ENCODE measurements around the gene NEDD9.

The NEDD9 gene

GRCh38 chr6:11208854-11209253 is 23.6 kb downstream of the NEDD9 start:
- H3K9me3 ChIP-seq: no peaks in the 10 kb centered on the region
- peaks cover 77% of the 10 kb centered on the region for H3K36me3 ChIP-seq
- peaks cover 16 to 19% of the 10 kb centered on the region in 2 experiments for H3K4me1 ChIP-seq (ENCODE audit: control insufficient read depth in 1 of 2, insufficient read depth in 1 of 2, low read depth in 1 of 2, low read length in 1 of 2)
- TF ChIP-seq CTCF (IDR thresholded peaks at IDR 0.05): no peak
- no peak overlapping the region for H3K4me3 ChIP-seq (ENCODE audit: low read depth in 1 of 2, low read length in 1 of 2)
- no peaks in the 10 kb centered on the region for H3K27me3 ChIP-seq
- no peak overlapping the region for H3K27ac ChIP-seq

DNA sequence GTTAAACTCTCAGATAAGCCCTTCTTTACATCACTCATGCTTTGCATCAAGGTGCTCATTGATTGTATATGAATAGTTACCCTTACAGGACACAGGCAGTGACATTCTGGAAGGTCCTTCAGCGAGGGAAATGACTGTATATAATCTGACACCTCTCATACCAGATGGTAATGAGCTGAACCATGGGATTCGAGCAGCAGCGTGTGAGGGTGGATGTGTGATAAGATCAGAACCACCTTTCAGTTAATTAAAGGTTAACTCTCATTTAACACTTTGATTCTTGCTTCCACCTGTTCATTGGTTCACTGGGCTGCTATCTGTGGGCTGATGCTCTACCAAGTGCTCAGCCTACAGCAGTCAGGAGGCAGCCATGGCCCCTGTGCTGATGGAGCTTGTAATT is 24.2 kb downstream of the NEDD9 start:
- TF ChIP-seq CTCF (IDR thresholded peaks at IDR 0.05): no peak
- Histone ChIP-seq H3K4me3 (ENCODE audit: low read depth in 1 of 2, low read length in 1 of 2) (no peak overlapping the region), H3K27me3 (no peaks in the 10 kb centered on the region), H3K9me3 (no peaks in the 10 kb centered on the region), H3K36me3 (peaks cover 76% of the 10 kb centered on the region), H3K27ac (peak overlapping the region; percentile 39), H3K4me1 (ENCODE audit: control insufficient read depth in 1 of 2, insufficient read depth in 1 of 2, low read depth in 1 of 2, low read length in 1 of 2) (peaks cover 16 to 19% of the 10 kb centered on the region in 2 experiments)

DNA sequence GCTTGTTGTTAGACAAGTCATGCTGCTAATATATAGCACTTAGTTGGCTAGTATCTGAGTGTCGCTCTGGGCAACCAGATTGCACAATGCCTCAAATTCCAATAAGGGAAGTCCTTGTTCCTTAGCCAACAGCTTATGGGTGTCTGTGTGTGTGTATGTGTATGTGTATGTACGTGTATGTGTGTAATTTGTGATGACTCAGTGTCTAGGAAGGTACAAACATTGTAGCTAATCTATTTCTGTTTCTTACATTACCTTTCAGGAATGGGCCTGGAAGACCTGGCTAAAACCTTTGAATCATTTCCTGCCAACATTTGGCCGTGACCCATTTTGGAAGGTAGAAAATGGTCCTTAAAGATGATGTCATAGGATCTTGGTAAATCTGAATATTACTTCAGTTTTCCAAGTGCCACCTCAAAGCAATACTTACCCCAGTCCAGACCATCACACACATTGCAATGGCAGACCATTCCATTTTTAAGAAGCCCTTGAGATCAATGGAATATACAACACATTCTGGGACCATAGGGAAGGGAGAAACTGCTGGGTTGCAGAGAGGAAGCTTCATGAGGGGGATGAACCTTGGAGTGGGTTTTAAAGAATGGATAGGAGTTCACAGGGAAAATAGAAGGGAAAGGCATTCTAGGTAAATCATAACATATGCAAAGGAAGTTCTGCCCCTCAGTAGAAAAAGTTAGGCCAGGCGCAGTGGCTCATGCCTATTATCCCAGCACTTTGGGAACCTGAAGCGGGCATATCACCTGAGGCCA is 25.1 kb downstream of the NEDD9 start:
- H3K4me3 ChIP-seq (ENCODE audit: low read depth in 1 of 2, low read length in 1 of 2): no peak overlapping the region
- no peaks in the 10 kb centered on the region for H3K27me3 ChIP-seq
- H3K36me3 ChIP-seq: peaks cover 74% of the 10 kb centered on the region
- TF ChIP-seq CTCF (IDR thresholded peaks at IDR 0.05): no peak
- H3K4me1 ChIP-seq (ENCODE audit: control insufficient read depth in 1 of 2, insufficient read depth in 1 of 2, low read depth in 1 of 2, low read length in 1 of 2): peaks cover 16 to 19% of the 10 kb centered on the region in 2 experiments
- peak overlapping the region; percentile 70 for H3K27ac ChIP-seq
- H3K9me3 ChIP-seq: no peaks in the 10 kb centered on the region

DNA sequence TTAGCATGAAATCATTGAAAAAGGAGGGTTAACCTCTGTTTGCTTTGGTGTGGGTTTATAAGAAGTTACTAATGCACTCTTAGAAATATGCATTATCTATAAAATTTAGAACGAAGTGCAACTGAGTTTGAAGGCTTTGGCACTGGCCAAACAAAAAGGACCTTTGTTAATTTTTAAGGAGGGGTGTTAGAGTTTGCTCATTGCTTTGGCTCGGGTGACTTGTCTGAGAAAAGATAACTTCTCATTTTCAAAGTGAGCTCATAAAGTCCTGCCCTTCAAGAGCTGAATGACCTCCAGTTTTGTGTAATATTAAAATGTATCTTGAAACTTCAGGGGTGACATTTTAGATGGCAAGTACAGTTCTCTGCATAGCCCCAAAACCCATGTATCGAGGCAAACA is 25.9 kb downstream of the NEDD9 start:
- peak overlapping the region; percentile 70 for H3K27ac ChIP-seq
- H3K36me3 ChIP-seq: peaks cover 65% of the 10 kb centered on the region
- H3K4me1 ChIP-seq (ENCODE audit: control insufficient read depth in 1 of 2, insufficient read depth in 1 of 2, low read depth in 1 of 2, low read length in 1 of 2): peaks cover 16 to 19% of the 10 kb centered on the region in 2 experiments
- H3K27me3 ChIP-seq: no peaks in the 10 kb centered on the region
- no peak overlapping the region for H3K4me3 ChIP-seq (ENCODE audit: low read depth in 1 of 2, low read length in 1 of 2)
- TF ChIP-seq CTCF (IDR thresholded peaks at IDR 0.05): no peak
- no peaks in the 10 kb centered on the region for H3K9me3 ChIP-seq

DNA sequence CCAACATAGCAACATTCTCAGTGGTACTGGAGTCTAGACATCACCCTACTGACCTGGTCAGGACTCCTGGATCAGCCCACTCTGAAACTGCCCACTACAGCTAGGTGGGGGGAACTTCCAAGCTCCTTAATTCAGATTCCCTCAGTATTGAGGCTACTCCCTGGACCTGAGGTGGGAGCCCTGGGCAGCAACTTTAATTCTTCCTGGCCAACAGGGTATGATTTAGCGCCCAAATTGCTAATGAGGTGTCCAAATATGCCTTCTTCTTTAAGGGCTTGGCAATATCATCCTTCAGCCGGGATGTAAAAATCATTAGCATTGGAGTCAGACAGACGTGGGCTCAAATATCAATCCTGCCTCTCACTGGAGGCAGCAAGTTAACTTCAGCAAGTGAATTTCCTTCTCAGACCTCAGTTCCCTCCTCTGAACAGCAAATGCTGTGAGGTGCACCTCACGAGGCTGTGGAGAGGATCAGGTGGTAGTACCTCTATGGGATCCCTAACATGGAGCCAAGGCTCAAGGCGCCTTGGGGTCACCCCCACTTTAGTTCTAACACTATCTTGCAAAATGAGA is 27.6 kb downstream of the NEDD9 start:
- H3K27ac ChIP-seq: no peak overlapping the region

More for the DNA sequence above, 27.6 kb downstream of the NEDD9 start:
- Histone ChIP-seq H3K36me3 (peaks cover 66% of the 10 kb centered on the region), H3K4me1 (ENCODE audit: control insufficient read depth in 1 of 2, insufficient read depth in 1 of 2, low read depth in 1 of 2, low read length in 1 of 2) (peaks cover 16 to 19% of the 10 kb centered on the region in 2 experiments), H3K9me3 (no peaks in the 10 kb centered on the region), H3K4me3 (ENCODE audit: low read depth in 1 of 2, low read length in 1 of 2) (no peak overlapping the region), H3K27me3 (no peaks in the 10 kb centered on the region)
- no peak for TF ChIP-seq CTCF (IDR thresholded peaks at IDR 0.05)
